Measurements from ENCODE around the gene ATOX1. TPM values are rescaled to one million over a fixed set of nuclear protein-coding genes. Genes with fewer than 3 reads are reported as not detected.

The ATOX1 gene
- total and polyA plus RNA-seq, 2 experiments from 2014 or later: 126 to 296 TPM

DNA sequence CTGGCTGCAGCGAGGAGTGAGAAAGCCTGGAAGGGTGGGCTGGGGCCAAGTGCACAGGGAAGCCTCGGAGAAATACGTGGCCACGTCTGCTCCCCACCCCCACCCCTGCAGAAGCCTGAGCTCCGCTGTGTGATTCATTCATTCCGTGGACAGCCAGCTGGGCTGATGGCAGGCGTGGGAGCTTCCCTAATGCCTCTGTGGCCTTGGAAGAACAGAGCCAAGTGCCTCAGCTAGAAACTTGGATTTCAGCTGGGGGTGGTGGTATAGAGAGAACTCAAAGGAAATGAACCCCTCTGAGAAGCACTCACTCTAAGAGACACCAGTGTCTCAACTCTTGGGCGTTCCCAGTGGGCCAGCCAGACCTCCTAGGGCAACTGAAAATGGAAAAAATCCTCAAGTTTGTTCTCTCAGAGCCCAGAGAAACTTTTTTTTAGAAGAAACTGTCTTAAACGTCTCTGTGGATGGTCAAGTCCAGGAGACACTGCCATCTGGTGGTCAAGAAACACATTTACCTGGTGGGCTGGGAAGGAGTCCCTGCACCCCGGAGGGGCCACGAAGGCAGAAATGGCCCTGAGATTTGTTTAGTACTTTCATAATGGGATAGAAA is 18.0 kb downstream of the ATOX1 start:
- peak overlapping the region; percentile 90 for H3K9ac ChIP-seq
- in situ Hi-C loops (cut with MboI): loop anchor here (5.0 kb wide), 1 partner anchor 78 kb away; no protein-coding TSS in a partner anchor
- WGBS, 2 experiments (ENCODE audit: low coverage in 1 of 2, low lambda C conversion rate in 2 of 2, missing lambda C conversion rate in 2 of 2): 4 to 6% methylated on average over 11 of the region's 11 CpGs

GRCh38 chr5:151739939-151740335 is 18.5 kb downstream of the ATOX1 start:
- Histone ChIP-seq H3K27ac (peak overlapping the region; percentile 99), H3K27me3 (replicated peaks; ENCODE audit: insufficient read depth) (no peaks in the 10 kb centered on the region), H3F3A (ENCODE audit: insufficient read depth) (peaks cover 68% of the 10 kb centered on the region), H3K9ac (peak overlapping the region; percentile 90), H4K20me1 (ENCODE audit: insufficient read depth) (no peaks in the 10 kb centered on the region), H3K4me1 (ENCODE audit: insufficient read depth) (peaks cover 71% of the 10 kb centered on the region), H3K9me2 (ENCODE audit: insufficient read depth) (no peaks in the 10 kb centered on the region), H3K9me3 (ENCODE audit: low read depth) (no peaks in the 10 kb centered on the region), H3K4me2 (ENCODE audit: unreplicated experiment) (peak overlapping the region; percentile 78), H3K4me3 (peak overlapping the region; percentile 64), H3K36me3 (ENCODE audit: low read depth) (no peaks in the 10 kb centered on the region), H3K79me2 (ENCODE audit: insufficient read depth) (peaks cover 6% of the 10 kb centered on the region; the same call in 1 of the 2 replicates), H2AFZ (no peak overlapping the region)
- TF ChIP-seq EZH2 (IDR thresholded peaks at IDR 0.05; ENCODE audit: insufficient read depth, poor library complexity, severe bottlenecking): no peak
- 2 to 6% methylated on average over 4 of the region's 4 CpGs for WGBS, 2 experiments (ENCODE audit: low coverage in 1 of 2, low lambda C conversion rate in 2 of 2, missing lambda C conversion rate in 2 of 2)
- in situ Hi-C loops (cut with MboI): loop anchor here (5.0 kb wide), 1 partner anchor 78 kb away; no protein-coding TSS in a partner anchor
- DNase-seq: peak; percentile 94

More for the DNA sequence above, 18.0 kb downstream of the ATOX1 start:
- peaks cover 71% of the 10 kb centered on the region for H3F3A ChIP-seq (ENCODE audit: insufficient read depth)
- H3K4me1 ChIP-seq (ENCODE audit: insufficient read depth): peaks cover 76% of the 10 kb centered on the region
- H3K79me2 ChIP-seq (ENCODE audit: insufficient read depth): peaks cover 6% of the 10 kb centered on the region; the same call in 1 of the 2 replicates
- H3K27me3 ChIP-seq (replicated peaks; ENCODE audit: insufficient read depth): no peaks in the 10 kb centered on the region
- H2AFZ ChIP-seq: peak overlapping the region; percentile 27; the same call in 1 of the 2 replicates
- peak overlapping the region; percentile 64 for H3K4me3 ChIP-seq
- no peaks in the 10 kb centered on the region for H3K36me3 ChIP-seq (ENCODE audit: low read depth)
- peak overlapping the region; percentile 99 for H3K27ac ChIP-seq
- peak overlapping the region; percentile 78 for H3K4me2 ChIP-seq (ENCODE audit: unreplicated experiment)
- TF ChIP-seq EZH2phosphoT487 (IDR thresholded peaks at IDR 0.05; ENCODE audit: insufficient read depth, low read depth) (no peak), EZH2 (IDR thresholded peaks at IDR 0.05; ENCODE audit: insufficient read depth, poor library complexity, severe bottlenecking) (no peak)
- peak; percentile 98 for DNase-seq
- no peaks in the 10 kb centered on the region for H3K9me2 ChIP-seq (ENCODE audit: insufficient read depth)
- H4K20me1 ChIP-seq (ENCODE audit: insufficient read depth): no peaks in the 10 kb centered on the region
- no peaks in the 10 kb centered on the region for H3K9me3 ChIP-seq (ENCODE audit: low read depth)

DNA sequence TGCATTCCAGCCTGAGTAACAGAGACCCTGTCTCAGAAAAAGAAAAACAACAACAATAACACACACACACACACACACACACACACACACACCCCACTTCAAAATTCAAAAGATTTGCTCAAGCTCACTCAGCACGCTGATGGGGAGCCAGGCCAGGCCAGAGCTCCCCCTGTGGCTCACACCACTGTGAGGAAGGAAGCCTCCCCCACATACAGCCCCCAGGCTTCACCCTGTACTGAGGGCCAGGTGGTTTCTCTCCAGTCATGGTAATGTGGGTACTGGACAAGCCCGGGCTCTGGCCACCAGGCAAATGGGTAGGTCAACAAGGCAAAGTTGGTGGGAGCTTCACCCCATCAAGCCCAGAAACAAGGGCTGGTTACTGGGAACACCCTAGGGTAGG is 19.0 kb downstream of the ATOX1 start:
- peak overlapping the region; percentile 64; the same call in 1 of the 2 replicates for H3K4me3 ChIP-seq
- H3K4me2 ChIP-seq (ENCODE audit: unreplicated experiment): peak overlapping the region; percentile 78
- H3K27ac ChIP-seq: peak overlapping the region; percentile 99
- H3K9ac ChIP-seq: peak overlapping the region; percentile 90
- DNase-seq: peak; percentile 42
- no peaks in the 10 kb centered on the region for H4K20me1 ChIP-seq (ENCODE audit: insufficient read depth)
- peaks cover 6% of the 10 kb centered on the region; the same call in 1 of the 2 replicates for H3K79me2 ChIP-seq (ENCODE audit: insufficient read depth)
- 65 to 81% methylated on average over 2 of the region's 2 CpGs for whole genome bisulfite sequencing, 2 experiments (ENCODE audit: low coverage in 1 of 2, low lambda C conversion rate in 2 of 2, missing lambda C conversion rate in 2 of 2)
- H3K4me1 ChIP-seq (ENCODE audit: insufficient read depth): peaks cover 66% of the 10 kb centered on the region
- no peaks in the 10 kb centered on the region for H3K27me3 ChIP-seq (replicated peaks; ENCODE audit: insufficient read depth)
- H3F3A ChIP-seq (ENCODE audit: insufficient read depth): peaks cover 64% of the 10 kb centered on the region
- H3K36me3 ChIP-seq (ENCODE audit: low read depth): no peaks in the 10 kb centered on the region
- no peak overlapping the region for H2AFZ ChIP-seq
- H3K9me3 ChIP-seq (ENCODE audit: low read depth): no peaks in the 10 kb centered on the region
- TF ChIP-seq EZH2phosphoT487 (IDR thresholded peaks at IDR 0.05; ENCODE audit: insufficient read depth, low read depth): no peak
- no peak for TF ChIP-seq EZH2 (IDR thresholded peaks at IDR 0.05; ENCODE audit: insufficient read depth, poor library complexity, severe bottlenecking)
- in situ Hi-C loops (cut with MboI): no loop called here
- no peaks in the 10 kb centered on the region for H3K9me2 ChIP-seq (ENCODE audit: insufficient read depth)

DNA sequence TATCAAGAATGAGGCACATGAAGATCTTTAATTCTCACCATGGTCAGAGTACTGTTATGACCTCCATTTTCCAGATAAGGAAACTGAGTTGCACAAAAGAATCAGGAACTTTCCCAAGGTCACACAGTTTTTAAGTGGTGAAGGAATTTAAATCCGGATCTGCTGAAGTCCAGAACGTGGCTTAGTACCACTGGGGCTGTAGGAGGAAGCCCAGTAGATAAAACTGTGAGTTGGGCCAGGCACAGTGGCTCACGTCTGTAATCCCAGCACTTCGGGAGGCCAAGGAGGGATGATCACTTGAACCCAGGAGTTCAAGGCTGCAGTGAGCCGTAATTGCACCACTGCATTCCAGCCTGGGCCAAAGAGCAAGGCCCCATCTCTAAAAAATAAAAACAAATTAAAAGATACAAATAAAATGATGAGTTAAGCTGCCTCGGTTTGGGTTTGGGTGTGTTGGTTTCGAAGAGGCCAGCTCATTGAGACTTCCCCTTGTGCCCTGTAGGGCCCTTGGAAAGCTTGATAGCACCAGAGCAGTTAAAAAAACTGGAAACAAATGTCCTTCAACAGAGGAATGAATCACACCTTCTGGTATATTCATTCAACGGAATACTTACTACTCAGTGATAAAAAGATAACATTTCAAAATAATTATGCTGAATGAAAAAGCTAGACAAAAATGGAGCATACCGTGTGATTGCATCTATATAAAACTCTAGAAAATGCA is 20.1 kb downstream of the ATOX1 start:
- TF ChIP-seq EZH2 (IDR thresholded peaks at IDR 0.05; ENCODE audit: insufficient read depth, poor library complexity, severe bottlenecking) (no peak), EZH2phosphoT487 (IDR thresholded peaks at IDR 0.05; ENCODE audit: insufficient read depth, low read depth) (no peak)
- H3K4me1 ChIP-seq (ENCODE audit: insufficient read depth): peaks cover 64% of the 10 kb centered on the region
- peak overlapping the region; percentile 90 for H3K9ac ChIP-seq
- peak; percentile 76 for DNase-seq
- H2AFZ ChIP-seq: 0 out of 2 replicates have a peak overlapping the region, but pooled peaks have one; percentile 14
- no peak overlapping the region for H3K4me3 ChIP-seq
- in situ Hi-C loops (cut with MboI): no loop called here
- no peaks in the 10 kb centered on the region for H4K20me1 ChIP-seq (ENCODE audit: insufficient read depth)
- H3K9me3 ChIP-seq (ENCODE audit: low read depth): no peaks in the 10 kb centered on the region
- WGBS, 2 experiments (ENCODE audit: low coverage in 1 of 2, low lambda C conversion rate in 2 of 2, missing lambda C conversion rate in 2 of 2): 12% methylated on average over 9 of the region's 9 CpGs
- H3K79me2 ChIP-seq (ENCODE audit: insufficient read depth): no peaks in the 10 kb centered on the region; the same call in 1 of the 2 replicates
- H3K27ac ChIP-seq: peak overlapping the region; percentile 99
- peaks cover 63% of the 10 kb centered on the region for H3F3A ChIP-seq (ENCODE audit: insufficient read depth)
- no peaks in the 10 kb centered on the region for H3K36me3 ChIP-seq (ENCODE audit: low read depth)
- H3K27me3 ChIP-seq (replicated peaks; ENCODE audit: insufficient read depth): no peaks in the 10 kb centered on the region
- H3K9me2 ChIP-seq (ENCODE audit: insufficient read depth): no peaks in the 10 kb centered on the region
- H3K4me2 ChIP-seq (ENCODE audit: unreplicated experiment): peak overlapping the region; percentile 31
